SKM-1 (cell line): ENCODE data around the gene CLIC6.

Source experiments
- DNase-seq: peaks from one replicate; lab custom pipeline; 2025; ENCODE audit not compliant: unreplicated experiment; lab: John Stamatoyannopoulos, UW

The CLIC6 gene

GRCh38 chr21:34668803-34669148 is at the start of gene CLIC6:
CLIC6 (plus strand) TSS chr21:34668994; CDS start chr21:34669389, 395 bp downstream.
- no peak for DNase-seq

- DNase-seq: no peak
Measured at GRCh38 chr21:34619841-34620665, 48.7 kb upstream of the CLIC6 start.

GRCh38 chr21:34621434-34622350 is 47.1 kb upstream of the CLIC6 start:
- no peak for DNase-seq

- no peak for DNase-seq
Measured at GRCh38 chr21:34623516-34623915, 45.3 kb upstream of the CLIC6 start.

GRCh38 chr21:34625030-34625593 is 43.7 kb upstream of the CLIC6 start:
- DNase-seq: no peak

GRCh38 chr21:34626131-34626530 is 42.7 kb upstream of the CLIC6 start:
- DNase-seq: no peak

GRCh38 chr21:34630536-34631143 is 38.2 kb upstream of the CLIC6 start:
- peak; percentile 51 for DNase-seq

GRCh38 chr21:34632498-34632897 is 36.3 kb upstream of the CLIC6 start:
- no peak for DNase-seq

- no peak for DNase-seq
Measured at GRCh38 chr21:34635307-34635706, 33.5 kb upstream of the CLIC6 start.

GRCh38 chr21:34636961-34637360 is 31.8 kb upstream of the CLIC6 start:
- DNase-seq: no peak

- no peak for DNase-seq
Measured at GRCh38 chr21:34639250-34639649, 29.5 kb upstream of the CLIC6 start.

- DNase-seq: no peak
Measured at GRCh38 chr21:34639882-34640788, 28.7 kb upstream of the CLIC6 start.

GRCh38 chr21:34640858-34641257 is 27.9 kb upstream of the CLIC6 start:
- no peak for DNase-seq

GRCh38 chr21:34642211-34643075 is 26.4 kb upstream of the CLIC6 start:
- no peak for DNase-seq

- DNase-seq: no peak
Measured at GRCh38 chr21:34644825-34645224, 24.0 kb upstream of the CLIC6 start.

GRCh38 chr21:34647555-34647954 is 21.2 kb upstream of the CLIC6 start:
- no peak for DNase-seq

- no peak for DNase-seq
Measured at GRCh38 chr21:34648739-34649297, 20.0 kb upstream of the CLIC6 start.

- no peak for DNase-seq
Measured at GRCh38 chr21:34649400-34649799, 19.4 kb upstream of the CLIC6 start.

- DNase-seq: no peak
Measured at GRCh38 chr21:34650861-34651431, 17.8 kb upstream of the CLIC6 start.
